Measurements from ENCODE around the gene CEP97.

The CEP97 gene

DNA sequence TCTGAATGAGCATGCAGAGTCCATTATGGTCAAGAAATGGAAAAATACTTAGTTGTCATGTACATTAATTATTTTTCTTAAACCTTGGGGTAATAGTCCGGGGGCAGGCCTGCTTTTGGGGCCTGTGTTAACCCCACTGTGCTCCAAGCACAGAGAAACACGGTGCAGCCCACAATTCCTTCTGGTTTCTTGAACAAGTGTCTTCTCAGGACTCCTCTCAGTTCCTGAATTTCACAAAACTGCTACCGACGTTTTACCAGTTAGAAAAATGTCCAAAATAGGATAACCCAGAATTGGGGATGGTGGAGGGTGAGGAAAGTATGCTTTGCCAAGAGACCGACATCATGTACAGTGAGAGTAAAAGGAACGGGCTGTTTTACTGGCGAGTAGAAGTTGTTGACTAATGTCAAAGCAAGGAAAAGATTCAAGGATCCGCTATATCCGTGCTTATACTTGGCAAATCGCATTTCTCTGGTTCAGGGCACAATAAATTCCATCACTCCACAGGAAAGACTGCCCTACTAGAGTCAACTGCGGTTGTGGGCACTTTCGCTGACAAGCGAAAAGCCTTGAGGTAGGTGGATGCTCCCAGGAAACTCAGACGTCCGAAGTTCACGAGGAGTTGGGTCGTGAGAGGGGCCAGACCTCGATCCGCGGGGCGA, 54.1 kb downstream of the CEP97 start:
- no peak for DNase-seq (ENCODE audit: low read depth, low spot score)

- DNase-seq (ENCODE audit: low read depth, low spot score): peak; percentile 92
Observed at GRCh38 chr3:101779047-101779821, 54.8 kb downstream of the CEP97 start, which contains the start of gene NXPE3. NXPE3 (plus strand) TSS chr3:101779211; CDS start chr3:101785597, 6,386 bp downstream.

DNA sequence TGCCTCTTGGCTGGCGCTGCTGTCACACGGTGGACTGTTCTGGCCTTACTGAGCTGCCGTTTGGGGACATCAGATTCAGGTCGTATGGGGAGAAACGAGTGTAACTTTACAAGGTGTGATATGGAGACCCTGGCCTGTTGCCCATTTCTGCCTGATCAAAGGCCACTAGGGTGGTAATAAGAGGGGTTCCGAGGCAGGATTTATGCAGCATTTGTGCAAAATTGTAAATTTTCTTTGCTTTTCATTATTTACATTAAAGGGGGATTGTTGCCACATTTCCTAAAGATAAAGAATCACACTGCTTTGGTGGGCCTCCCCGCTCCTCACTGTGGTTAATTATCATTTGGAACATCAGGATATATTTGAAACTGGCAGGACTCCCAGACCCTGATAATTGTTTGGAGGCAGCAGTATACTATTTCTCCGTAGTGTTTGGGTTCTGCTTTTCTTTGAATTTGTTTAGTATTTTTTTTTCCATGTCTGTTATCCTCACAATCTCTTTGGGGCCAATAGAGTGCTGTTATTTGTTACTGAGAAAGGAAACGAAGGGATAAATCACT, 55.5 kb downstream of the CEP97 start:
- DNase-seq (ENCODE audit: low read depth, low spot score): no peak

DNA sequence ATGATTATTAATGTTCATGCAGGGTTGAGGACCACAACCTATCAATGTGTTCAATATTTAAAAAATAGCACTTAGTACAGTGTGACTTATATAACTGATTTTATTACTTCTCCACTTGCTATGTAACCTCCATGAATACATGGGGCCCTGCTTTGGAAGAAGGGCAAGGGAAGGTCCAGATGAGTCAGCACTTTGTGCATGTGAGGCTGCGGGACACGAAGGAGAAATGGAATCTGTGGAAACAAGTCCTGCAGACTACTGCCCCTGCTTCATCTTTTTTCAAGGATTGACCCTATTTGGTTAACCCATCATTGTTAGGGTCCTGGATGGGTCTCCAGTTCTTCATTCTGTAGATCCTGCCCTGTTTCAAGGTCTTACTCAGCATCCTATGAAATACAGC, 56.2 kb downstream of the CEP97 start:
- DNase-seq (ENCODE audit: low read depth, low spot score): peak; percentile 10

DNA sequence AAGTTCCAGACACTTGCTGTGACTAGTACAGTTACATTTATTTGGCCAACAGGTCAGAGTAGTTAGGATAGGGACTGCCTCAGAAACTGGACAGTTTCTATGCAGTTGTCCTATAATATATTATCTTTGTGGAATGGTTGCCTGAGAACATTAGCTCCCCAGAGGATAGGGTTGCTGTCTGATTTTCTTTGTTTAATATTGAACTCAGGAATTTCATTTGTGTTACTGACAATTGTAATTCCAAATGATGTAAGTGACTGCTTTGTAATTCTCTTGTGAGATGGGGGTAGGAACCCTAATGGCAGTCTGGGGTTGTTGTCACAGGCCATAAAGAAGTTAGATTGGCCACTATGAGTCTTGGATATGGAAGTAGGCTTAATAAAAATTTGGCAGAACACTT, 56.8 kb downstream of the CEP97 start:
- no peak for DNase-seq (ENCODE audit: low read depth, low spot score)

GRCh38 chr3:101784855-101785613, 60.6 kb downstream of the CEP97 start:
- DNase-seq (ENCODE audit: low read depth, low spot score): no peak

DNA sequence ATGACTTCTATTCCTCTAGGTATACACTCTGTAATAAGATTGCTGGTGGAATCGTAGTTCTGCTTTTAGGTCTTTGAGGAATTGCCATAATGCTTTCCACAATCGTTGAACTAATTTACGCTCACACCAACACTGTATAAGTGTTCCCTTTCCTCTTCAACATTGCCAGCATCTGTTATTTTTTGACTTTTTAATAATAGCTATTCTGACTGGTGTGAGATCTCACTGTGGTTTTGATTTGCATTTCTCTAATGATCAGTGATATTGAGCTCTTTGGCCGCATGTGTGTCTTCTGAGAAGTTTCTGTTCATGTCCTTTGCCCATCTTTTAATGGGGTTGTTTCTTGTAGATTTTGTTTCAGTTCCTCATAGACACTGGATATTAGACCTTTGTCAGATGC, 67.4 kb downstream of the CEP97 start:
- DNase-seq (ENCODE audit: low read depth, low spot score): no peak

- no peak for DNase-seq (ENCODE audit: low read depth, low spot score)
Observed at GRCh38 chr3:101796077-101796680, 71.8 kb downstream of the CEP97 start.

- peak; percentile 10 for DNase-seq (ENCODE audit: low read depth, low spot score)
Observed at GRCh38 chr3:101801174-101801573, 76.8 kb downstream of the CEP97 start.

DNA sequence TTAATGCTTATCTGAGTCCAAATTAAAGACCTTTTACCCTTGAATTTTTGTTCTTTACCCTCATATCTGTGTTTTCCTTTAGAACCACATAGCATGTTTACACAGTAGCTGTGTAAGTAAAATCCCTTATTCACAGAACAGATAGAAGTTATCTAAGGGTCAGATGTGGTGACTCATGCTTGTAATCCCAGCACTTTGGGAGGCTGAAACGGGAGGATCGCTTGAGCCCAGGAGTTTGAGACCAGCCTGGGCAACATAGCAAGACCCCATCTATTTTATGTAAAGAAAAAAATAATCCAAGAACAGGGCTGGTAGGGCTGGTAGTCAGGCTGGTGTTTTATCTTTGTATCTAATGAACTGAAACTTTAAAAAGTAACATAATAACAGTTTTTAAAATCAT, 77.8 kb downstream of the CEP97 start:
- DNase-seq (ENCODE audit: low read depth, low spot score): no peak

DNA sequence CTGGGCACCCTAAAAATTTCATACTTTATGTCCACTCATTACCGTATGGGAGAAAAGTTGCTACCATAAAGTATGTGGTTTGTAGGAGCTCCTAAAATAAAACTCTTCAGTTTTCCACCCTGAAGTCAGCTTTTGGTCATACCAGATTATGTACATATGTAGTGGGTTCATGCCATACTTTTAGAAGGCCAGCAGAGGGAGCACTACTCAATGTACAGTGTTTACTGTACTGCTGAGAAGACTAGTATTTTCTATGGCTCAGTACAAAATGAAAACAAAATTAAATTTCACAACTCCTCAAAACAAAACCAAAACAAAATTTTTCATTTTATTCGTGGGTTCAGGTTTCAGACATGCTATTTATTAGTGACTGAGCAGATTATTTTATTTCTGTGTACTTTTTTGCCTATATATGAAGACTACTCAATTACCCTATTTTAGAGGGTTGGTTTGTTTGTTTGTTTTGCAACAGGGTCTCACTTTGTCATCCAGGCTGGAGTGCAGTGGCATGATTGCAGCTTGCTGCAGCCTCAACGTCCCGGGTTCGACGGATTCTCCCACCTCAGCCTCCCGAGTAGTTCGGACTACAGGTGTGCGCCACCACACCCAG, 78.9 kb downstream of the CEP97 start:
- DNase-seq (ENCODE audit: low read depth, low spot score): no peak

GRCh38 chr3:101803939-101804338, 79.5 kb downstream of the CEP97 start:
- no peak for DNase-seq (ENCODE audit: low read depth, low spot score)

DNA sequence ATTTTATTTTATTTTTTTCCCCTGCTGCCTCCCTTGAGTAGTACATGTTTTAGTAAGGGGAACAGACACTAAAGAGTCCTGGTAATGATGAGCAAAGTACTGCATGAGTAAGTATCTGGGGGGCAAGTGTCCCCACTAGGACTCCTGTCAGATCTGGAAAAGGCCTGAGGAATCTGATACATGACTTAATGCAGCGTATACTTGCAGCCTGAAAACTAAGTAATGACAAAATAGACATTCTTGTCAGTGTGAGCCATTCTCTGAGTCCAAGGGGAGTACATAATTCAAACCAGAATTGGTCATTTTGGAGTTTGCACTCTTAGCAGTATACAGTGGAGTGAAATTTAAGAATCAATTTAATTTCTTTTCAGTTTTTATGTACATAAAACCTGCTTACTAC, 82.1 kb downstream of the CEP97 start:
- DNase-seq (ENCODE audit: low read depth, low spot score): no peak

- DNase-seq (ENCODE audit: low read depth, low spot score): no peak
Observed at GRCh38 chr3:101807888-101808287, 83.5 kb downstream of the CEP97 start.

GRCh38 chr3:101809178-101810021, 85.0 kb downstream of the CEP97 start:
- DNase-seq (ENCODE audit: low read depth, low spot score): peak; percentile 14

DNA sequence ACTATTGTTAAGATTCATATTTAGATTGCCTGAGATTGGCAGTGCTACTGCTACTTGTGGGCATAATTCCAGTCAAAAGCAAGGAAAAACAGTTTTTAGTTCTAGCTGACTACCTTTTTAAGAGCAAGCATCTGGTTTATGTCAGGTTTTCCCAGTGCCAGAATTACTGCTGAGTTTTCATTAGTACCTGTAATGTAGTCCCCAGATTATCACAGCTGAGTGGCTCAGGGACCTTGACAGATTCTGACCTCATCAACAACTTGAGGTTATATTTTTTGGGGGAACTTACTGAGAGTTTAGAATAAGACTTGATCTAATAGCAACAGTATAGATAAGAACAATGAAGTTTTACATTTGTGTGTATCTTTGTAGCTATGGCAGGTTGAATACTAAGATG, 85.6 kb downstream of the CEP97 start:
- DNase-seq (ENCODE audit: low read depth, low spot score): no peak

DNA sequence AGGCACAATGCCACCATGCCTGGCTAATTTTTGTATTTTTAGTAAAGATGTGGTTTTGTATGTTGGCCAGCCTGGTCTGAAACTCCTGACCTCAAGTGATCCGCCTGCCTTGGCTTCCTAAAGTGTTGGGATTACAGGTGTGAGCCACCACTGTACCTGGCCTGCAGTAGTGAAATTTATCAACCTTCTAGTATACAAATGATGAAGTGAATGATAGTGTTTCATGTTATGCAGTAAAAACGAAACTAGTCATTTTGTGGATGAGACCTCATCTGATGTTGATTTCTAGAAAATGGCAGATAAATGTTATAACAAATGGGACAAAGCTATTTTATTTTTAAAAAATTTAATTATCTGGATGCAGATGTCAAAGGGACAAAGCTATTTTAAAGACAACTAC, 87.5 kb downstream of the CEP97 start:
- DNase-seq (ENCODE audit: low read depth, low spot score): no peak

DNA sequence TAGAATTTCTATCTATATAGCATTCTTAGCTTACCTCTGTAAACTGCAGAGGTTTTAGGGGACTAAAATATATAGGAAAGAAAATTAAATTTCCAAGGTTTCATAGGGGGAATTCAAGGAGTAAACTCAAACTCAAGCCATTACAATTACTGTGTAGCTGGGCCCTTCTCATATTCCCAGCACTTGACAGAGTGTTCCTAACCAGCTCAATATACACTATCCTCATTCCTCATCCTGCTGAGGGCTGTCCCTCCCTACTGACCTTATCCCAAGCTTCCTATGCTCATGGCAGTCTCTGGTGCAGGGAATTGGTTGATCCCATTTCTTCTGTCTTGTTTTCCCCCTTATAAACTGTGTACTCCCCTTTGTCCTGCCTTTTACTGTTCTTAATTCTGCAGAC, 88.5 kb downstream of the CEP97 start:
- DNase-seq (ENCODE audit: low read depth, low spot score): no peak

- DNase-seq (ENCODE audit: low read depth, low spot score): no peak
Observed at GRCh38 chr3:101813817-101814440, 89.5 kb downstream of the CEP97 start.

- no peak for DNase-seq (ENCODE audit: low read depth, low spot score)
Observed at GRCh38 chr3:101814835-101815234, 90.4 kb downstream of the CEP97 start.
